Panc1 (cell line): ENCODE data around the gene COMMD9.

ENCODE experiments used
- POLR2AphosphoS5 ChIP-seq: IDR thresholded peaks from 2 replicates; pipeline ENCODE4 v1.6.1; 2012; ENCODE audit warnings: mild to moderate bottlenecking, low read depth, low read length, moderate library complexity
- SIN3A ChIP-seq: IDR thresholded peaks from 2 replicates; pipeline ENCODE4 v1.6.1; 2012; ENCODE audit warnings: low read depth, mild to moderate bottlenecking, low read length, moderate library complexity, borderline replicate concordance; ENCODE audit not compliant: insufficient read depth
- TF ChIP-seq, protein P1 (sequence below): fragments of 450-650 bp; IDR thresholded peaks from 2 replicates; pipeline ENCODE4 v1.5.1; 2017; ENCODE audit warnings: mild to moderate bottlenecking

DNA sequence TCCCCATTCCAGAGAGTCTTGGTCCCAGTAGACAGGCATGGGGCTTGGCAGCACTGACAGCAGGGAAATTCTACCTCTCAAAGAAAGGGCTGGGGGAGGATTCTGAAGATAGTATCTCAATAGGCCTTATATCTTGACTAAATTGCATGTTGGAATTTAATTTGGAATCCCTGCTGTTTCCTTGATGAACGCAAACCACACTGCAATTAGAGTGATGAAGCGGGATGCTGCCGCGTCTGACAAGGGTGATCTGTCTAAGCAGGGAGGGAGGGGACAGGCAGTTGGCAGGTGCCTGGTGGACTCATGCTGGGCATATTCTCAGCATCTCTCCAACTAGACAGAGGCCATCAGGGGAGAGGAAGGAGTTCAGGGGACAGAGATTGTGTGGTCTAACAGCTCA, 48.4 kb downstream of the COMMD9 start:
- no peak for TF ChIP-seq SIN3A
- TF ChIP-seq POLR2AphosphoS5: no peak
- TF ChIP-seq, protein P1, sequence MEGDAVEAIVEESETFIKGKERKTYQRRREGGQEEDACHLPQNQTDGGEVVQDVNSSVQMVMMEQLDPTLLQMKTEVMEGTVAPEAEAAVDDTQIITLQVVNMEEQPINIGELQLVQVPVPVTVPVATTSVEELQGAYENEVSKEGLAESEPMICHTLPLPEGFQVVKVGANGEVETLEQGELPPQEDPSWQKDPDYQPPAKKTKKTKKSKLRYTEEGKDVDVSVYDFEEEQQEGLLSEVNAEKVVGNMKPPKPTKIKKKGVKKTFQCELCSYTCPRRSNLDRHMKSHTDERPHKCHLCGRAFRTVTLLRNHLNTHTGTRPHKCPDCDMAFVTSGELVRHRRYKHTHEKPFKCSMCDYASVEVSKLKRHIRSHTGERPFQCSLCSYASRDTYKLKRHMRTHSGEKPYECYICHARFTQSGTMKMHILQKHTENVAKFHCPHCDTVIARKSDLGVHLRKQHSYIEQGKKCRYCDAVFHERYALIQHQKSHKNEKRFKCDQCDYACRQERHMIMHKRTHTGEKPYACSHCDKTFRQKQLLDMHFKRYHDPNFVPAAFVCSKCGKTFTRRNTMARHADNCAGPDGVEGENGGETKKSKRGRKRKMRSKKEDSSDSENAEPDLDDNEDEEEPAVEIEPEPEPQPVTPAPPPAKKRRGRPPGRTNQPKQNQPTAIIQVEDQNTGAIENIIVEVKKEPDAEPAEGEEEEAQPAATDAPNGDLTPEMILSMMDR: no peak
